CD4-positive, alpha-beta T cell treated with Interleukin-17A for 4 hours (primary cell): ENCODE data around the gene EML6.
A peak's percentile ranks its signal among the peaks of the same experiment; 100 is the strongest.

Experiments
- DNase-seq: peaks from one replicate; pipeline ENCODE4 v3.0.0-alpha.2; 2020; ENCODE audit warnings: mixed read lengths

EML6 gene

GRCh38 chr2:55010149-55010591 is 286.7 kb downstream of the EML6 start:
- DNase-seq: peak; percentile 60

- no peak for DNase-seq
These were observed 287.5 kb downstream of the EML6 start for GRCh38 chr2:55010915-55011314.

GRCh38 chr2:55011831-55012671 is 288.6 kb downstream of the EML6 start:
- DNase-seq: no peak

- DNase-seq: no peak
These were observed 289.4 kb downstream of the EML6 start for GRCh38 chr2:55012672-55013484.

GRCh38 chr2:55013936-55014335 is 290.5 kb downstream of the EML6 start:
- no peak for DNase-seq

- DNase-seq: peak; percentile 59
These were observed 291.8 kb downstream of the EML6 start for GRCh38 chr2:55014962-55015939.

GRCh38 chr2:55017428-55017827 is 294.0 kb downstream of the EML6 start:
- DNase-seq: no peak

GRCh38 chr2:55017880-55018279 is 294.4 kb downstream of the EML6 start:
- no peak for DNase-seq

- DNase-seq: no peak
These were observed 295.2 kb downstream of the EML6 start for GRCh38 chr2:55018619-55019018.

- DNase-seq: no peak
These were observed 296.2 kb downstream of the EML6 start for GRCh38 chr2:55019526-55020258.
